Daoy (cell line): ENCODE measurements around the gene PHLPP1. TPM values are rescaled to one million over a fixed set of nuclear protein-coding genes. Genes with fewer than 3 reads are reported as not detected.
A peak's percentile ranks its signal among the peaks of the same experiment; 100 is the strongest.

Experiments used
- DNase-seq: peaks from one replicate; pipeline ENCODE4 v3.0.0-alpha.2; 2015; ENCODE audit warnings: low read depth
- total RNA-seq: library from RNA; depleted of rRNA; stranded (reverse); fragments of >200 nt; shearing (Covaris generic); gene quantifications from 2 replicates; pipeline ENCODE4 v1.2.3, GENCODE V29; 2014

The PHLPP1 gene
- total RNA-seq, 1 experiment from 2014 or later, result 2.5 TPM

- peak; percentile 19 for DNase-seq
Observed at GRCh38 chr18:62741118-62741566, 25.8 kb downstream of the PHLPP1 start.

- DNase-seq, result no peak
Observed at GRCh38 chr18:62741584-62741983, 26.2 kb downstream of the PHLPP1 start.

- no peak for DNase-seq
Observed at GRCh38 chr18:62744076-62744968, 29.0 kb downstream of the PHLPP1 start.

GRCh38 chr18:62745089-62745751 lies 29.9 kb downstream of the PHLPP1 start:
- no peak for DNase-seq

- no peak for DNase-seq
Observed at GRCh38 chr18:62749389-62749788, 34.0 kb downstream of the PHLPP1 start.

- DNase-seq, result peak; percentile 42
Observed at GRCh38 chr18:62751341-62751821, 36.0 kb downstream of the PHLPP1 start.

- no peak for DNase-seq
Observed at GRCh38 chr18:62751977-62752376, 36.6 kb downstream of the PHLPP1 start.

GRCh38 chr18:62754026-62754425 lies 38.7 kb downstream of the PHLPP1 start:
- DNase-seq, result no peak

GRCh38 chr18:62755454-62755853 lies 40.1 kb downstream of the PHLPP1 start:
- no peak for DNase-seq

GRCh38 chr18:62755946-62756345 lies 40.6 kb downstream of the PHLPP1 start:
- no peak for DNase-seq

GRCh38 chr18:62757399-62758010 lies 42.2 kb downstream of the PHLPP1 start:
- DNase-seq, result no peak

- DNase-seq, result no peak
Observed at GRCh38 chr18:62758591-62758990, 43.2 kb downstream of the PHLPP1 start.

GRCh38 chr18:62759704-62760402 lies 44.5 kb downstream of the PHLPP1 start:
- DNase-seq, result peak; percentile 20

- DNase-seq, result peak; percentile 39
Observed at GRCh38 chr18:62760403-62760734, 45.0 kb downstream of the PHLPP1 start.

GRCh38 chr18:62763101-62763521 lies 47.8 kb downstream of the PHLPP1 start:
- no peak for DNase-seq

GRCh38 chr18:62766266-62766665 lies 50.9 kb downstream of the PHLPP1 start:
- DNase-seq, result no peak

- DNase-seq, result peak; percentile 16
Observed at GRCh38 chr18:62767321-62767720, 52.0 kb downstream of the PHLPP1 start.

GRCh38 chr18:62767836-62768557 lies 52.7 kb downstream of the PHLPP1 start:
- no peak for DNase-seq

GRCh38 chr18:62768558-62768943 lies 53.2 kb downstream of the PHLPP1 start:
- no peak for DNase-seq

- DNase-seq, result no peak
Observed at GRCh38 chr18:62769216-62769615, 53.9 kb downstream of the PHLPP1 start.
